Neural progenitor cell (in vitro differentiated cells): ENCODE data around the gene JADE2. TPM values are rescaled to one million over a fixed set of nuclear protein-coding genes. Genes with fewer than 3 reads are reported as not detected.

Experiments
- DNase-seq: peaks from one replicate; pipeline ENCODE4 v3.0.0-alpha.2; 2016; ENCODE audit warnings: low spot score
- H2AFZ ChIP-seq: fragments of 200-600 bp; sonication (generic); replicated peaks from 2 replicates; pipeline ENCODE4 v1.6.1; 2016; ENCODE audit warnings: antibody characterized with exemption
- H3F3A ChIP-seq: fragments of 200-600 bp; sonication (generic); 2 replicates; pipeline ENCODE4 v1.6.1; 2016; ENCODE audit warnings: antibody characterized with exemption, low read depth
- H3K27ac ChIP-seq: fragments of 200-600 bp; sonication (generic); 2 replicates; pipeline ENCODE4 v1.5.1; 2016; ENCODE audit warnings: mild to moderate bottlenecking
- H3K27me3 ChIP-seq: fragments of 200-600 bp; sonication (generic); 2 replicates; pipeline ENCODE4 v1.6.1; 2016; ENCODE audit warnings: mild to moderate bottlenecking, moderate library complexity
- H3K36me3 ChIP-seq: fragments of 200-600 bp; sonication (generic); 2 replicates; pipeline ENCODE4 v1.5.1; 2016
- H3K4me1 ChIP-seq: fragments of 200-600 bp; sonication (generic); 2 replicates; pipeline ENCODE4 v1.6.1; 2016; ENCODE audit warnings: mixed run types
- H3K4me2 ChIP-seq: fragments of 200-600 bp; sonication (generic); 2 replicates; pipeline ENCODE4 v1.6.1; 2016
- H3K4me3 ChIP-seq: fragments of 200-600 bp; sonication (generic); 2 replicates; pipeline ENCODE4 v1.5.1; 2016
- H3K79me2 ChIP-seq: fragments of 200-600 bp; sonication (generic); 2 replicates; pipeline ENCODE4 v1.6.1; 2016; ENCODE audit warnings: low read depth
- H3K9ac ChIP-seq: fragments of 200-600 bp; sonication (generic); 2 replicates; pipeline ENCODE4 v1.6.1; 2016
- H3K9me3 ChIP-seq: fragments of 200-600 bp; sonication (generic); 2 replicates; pipeline ENCODE4 v1.5.1; 2016; ENCODE audit warnings: low read depth
- H4K20me1 ChIP-seq: fragments of 200-600 bp; sonication (generic); 2 replicates; pipeline ENCODE4 v1.6.1; 2016; ENCODE audit warnings: low read depth
- H3K27ac Mint-ChIP-seq: 3 replicates; pipeline ENCODE4 v1.8.0; 2021; ENCODE audit warnings: mixed read lengths
- H3K27me3 Mint-ChIP-seq: 2 replicates; pipeline ENCODE4 v1.8.0; 2022; ENCODE audit warnings: low read depth, mild to moderate bottlenecking, inconsistent platforms, moderate library complexity, mixed read lengths; ENCODE audit not compliant: insufficient read depth
- H3K36me3 Mint-ChIP-seq: 3 replicates; pipeline ENCODE4 v1.8.0; 2021; ENCODE audit warnings: mixed read lengths
- H3K4me1 Mint-ChIP-seq: 3 replicates; pipeline ENCODE4 v1.8.0; 2021; ENCODE audit warnings: mixed read lengths
- H3K4me3 Mint-ChIP-seq: 3 replicates; pipeline ENCODE4 v1.8.0; 2021; ENCODE audit warnings: mild to moderate bottlenecking, moderate library complexity, mixed read lengths
- H3K9me3 Mint-ChIP-seq: 3 replicates; pipeline ENCODE4 v1.8.0; 2020; ENCODE audit warnings: mixed read lengths
- CTCF ChIP-seq: fragments of 200-600 bp; sonication (generic); IDR thresholded peaks from 2 replicates; pipeline ENCODE4 v1.5.1; 2017; ENCODE audit warnings: antibody characterized with exemption, mild to moderate bottlenecking
- EZH2 ChIP-seq: fragments of 200-600 bp; sonication (generic); IDR thresholded peaks from 2 replicates; pipeline ENCODE4 v1.6.1; 2017; ENCODE audit warnings: antibody characterized with exemption, mild to moderate bottlenecking, moderate library complexity
- EZH2phosphoT487 ChIP-seq: fragments of 200-600 bp; sonication (generic); IDR thresholded peaks from 2 replicates; pipeline ENCODE4 v1.6.1; 2017; ENCODE audit warnings: antibody characterized with exemption
- total RNA-seq: library from RNA; depleted of rRNA; stranded (reverse); fragments of >200 nt; gene quantifications from 2 replicates; pipeline ENCODE4 v1.2.3, GENCODE V29; 2015; ENCODE audit warnings: low replicate concordance

JADE2 gene
- total RNA-seq, 1 donor from 2014 or later, result 1.7 TPM

- no peak overlapping the region for H3K27ac ChIP-seq
- no peak overlapping the region for H3K4me2 ChIP-seq
- no peaks in the 10 kb centered on the region for H3K36me3 ChIP-seq
- H3K4me1 ChIP-seq, result no peaks in the 10 kb centered on the region
- Mint-ChIP-seq H3K27ac (no peak overlapping the region), H3K36me3 (no peaks in the 10 kb centered on the region), H3K27me3 (peaks cover 9% of the 10 kb centered on the region), H3K9me3 (no peaks in the 10 kb centered on the region), H3K4me3 (no peak overlapping the region), H3K4me1 (peaks cover 9% of the 10 kb centered on the region)
- no peak for DNase-seq
- H3K9me3 ChIP-seq, result no peaks in the 10 kb centered on the region
- H2AFZ ChIP-seq, result no peak overlapping the region
- no peaks in the 10 kb centered on the region for H4K20me1 ChIP-seq
- H3K4me3 ChIP-seq, result no peak overlapping the region
- TF ChIP-seq CTCF (no peak), EZH2phosphoT487 (no peak), EZH2 (no peak)
- H3K9ac ChIP-seq, result no peak overlapping the region
- no peaks in the 10 kb centered on the region for H3K79me2 ChIP-seq
- peaks cover under 1% of the 10 kb centered on the region for H3F3A ChIP-seq
- H3K27me3 ChIP-seq, result no peaks in the 10 kb centered on the region
Measured at GRCh38 chr5:134581241-134581981, 55.9 kb downstream of the JADE2 start.

GRCh38 chr5:134582281-134582680, 56.8 kb downstream of the JADE2 start:
- Histone ChIP-seq H4K20me1 (no peaks in the 10 kb centered on the region), H2AFZ (no peak overlapping the region), H3K4me1 (no peaks in the 10 kb centered on the region), H3K4me2 (no peak overlapping the region), H3K79me2 (no peaks in the 10 kb centered on the region), H3K27me3 (no peaks in the 10 kb centered on the region), H3F3A (peaks cover 8% of the 10 kb centered on the region), H3K36me3 (no peaks in the 10 kb centered on the region), H3K9me3 (no peaks in the 10 kb centered on the region), H3K27ac (no peak overlapping the region), H3K9ac (no peak overlapping the region), H3K4me3 (no peak overlapping the region)
- TF ChIP-seq CTCF (no peak), EZH2phosphoT487 (no peak), EZH2 (no peak)
- peaks cover 9% of the 10 kb centered on the region for H3K27me3 Mint-ChIP-seq
- no peak for DNase-seq
- H3K9me3 Mint-ChIP-seq, result no peaks in the 10 kb centered on the region
- H3K4me1 Mint-ChIP-seq, result peaks cover 9% of the 10 kb centered on the region
- no peak overlapping the region for H3K4me3 Mint-ChIP-seq
- H3K27ac Mint-ChIP-seq, result no peak overlapping the region
- no peaks in the 10 kb centered on the region for H3K36me3 Mint-ChIP-seq

GRCh38 chr5:134582941-134583340, 57.5 kb downstream of the JADE2 start:
- H3K9me3 Mint-ChIP-seq, result no peaks in the 10 kb centered on the region
- no peaks in the 10 kb centered on the region for H3K36me3 Mint-ChIP-seq
- no peak overlapping the region for H3K4me3 Mint-ChIP-seq
- Histone ChIP-seq H3K79me2 (no peaks in the 10 kb centered on the region), H3F3A (peaks cover 12% of the 10 kb centered on the region), H3K27me3 (no peaks in the 10 kb centered on the region), H3K9me3 (no peaks in the 10 kb centered on the region), H3K36me3 (no peaks in the 10 kb centered on the region), H3K4me1 (no peaks in the 10 kb centered on the region), H3K9ac (no peak overlapping the region), H3K4me2 (no peak overlapping the region), H3K4me3 (no peak overlapping the region), H3K27ac (no peak overlapping the region), H4K20me1 (no peaks in the 10 kb centered on the region), H2AFZ (no peak overlapping the region)
- no peak for TF ChIP-seq EZH2phosphoT487
- no peak for TF ChIP-seq CTCF
- peaks cover 5% of the 10 kb centered on the region for H3K27me3 Mint-ChIP-seq
- no peak for DNase-seq
- no peak overlapping the region for H3K27ac Mint-ChIP-seq
- peaks cover 5% of the 10 kb centered on the region for H3K4me1 Mint-ChIP-seq
